Stimulated activated CD4-positive, alpha-beta T cell treated with anti-CD3 and anti-CD28 coated beads, Interleukin-1b, Interleukin-23, amount 100 ng/mL, for 24 hours (primary cell): ENCODE results near the gene SYS1.

Source experiments
- DNase-seq, 4 experiments: peaks; one replicate each; pipeline ENCODE4 v3.0.0-alpha.2; 2020; ENCODE audit warnings: low read depth in 4 of 4, low spot score in 1 of 4

SYS1 gene

DNA sequence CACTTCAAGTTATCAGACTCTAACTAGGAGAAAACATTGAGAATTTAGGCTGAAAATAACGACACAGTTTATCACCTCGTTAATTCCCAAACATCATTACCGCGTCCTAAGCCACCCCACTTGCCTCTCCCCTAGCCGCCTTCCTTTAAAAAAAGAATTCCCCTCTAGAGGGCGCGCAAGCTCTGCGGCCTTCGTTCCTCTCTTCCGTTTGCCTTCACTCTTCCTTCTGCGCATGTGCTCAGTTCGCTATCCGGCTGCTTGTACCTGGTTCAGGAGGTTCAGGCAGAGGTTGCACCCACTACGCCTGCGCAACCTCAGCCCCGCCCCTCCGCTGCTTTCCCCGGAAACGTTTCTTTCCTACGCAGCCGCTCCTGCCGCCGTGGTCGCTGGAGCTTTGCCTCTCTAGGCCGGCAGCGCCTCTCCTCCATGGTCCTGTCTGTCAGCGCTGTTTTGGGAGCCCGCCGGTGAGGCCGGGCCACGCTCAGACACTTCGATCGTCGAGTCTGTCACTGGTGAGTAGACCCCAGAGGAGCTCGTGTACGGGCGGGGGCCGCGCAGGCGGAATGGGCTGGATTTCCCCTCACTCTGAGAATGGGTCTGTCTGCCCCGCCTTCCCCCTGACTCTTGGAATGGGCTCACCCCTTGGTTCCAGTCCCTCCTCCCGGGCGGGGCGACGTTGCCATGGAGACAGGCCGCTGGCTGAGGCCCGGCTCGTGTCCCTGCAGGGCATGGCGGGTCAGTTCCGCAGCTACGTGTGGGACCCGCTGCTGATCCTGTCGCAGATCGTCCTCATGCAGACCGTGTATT, at the start of gene SYS1:
SYS1 (plus strand) TSS at position 353 of the 807 bp plus-strand sequence; CDS start at position 729, 376 bp downstream.
- peak; percentile 93 to 99 (median 98) for DNase-seq

DNA sequence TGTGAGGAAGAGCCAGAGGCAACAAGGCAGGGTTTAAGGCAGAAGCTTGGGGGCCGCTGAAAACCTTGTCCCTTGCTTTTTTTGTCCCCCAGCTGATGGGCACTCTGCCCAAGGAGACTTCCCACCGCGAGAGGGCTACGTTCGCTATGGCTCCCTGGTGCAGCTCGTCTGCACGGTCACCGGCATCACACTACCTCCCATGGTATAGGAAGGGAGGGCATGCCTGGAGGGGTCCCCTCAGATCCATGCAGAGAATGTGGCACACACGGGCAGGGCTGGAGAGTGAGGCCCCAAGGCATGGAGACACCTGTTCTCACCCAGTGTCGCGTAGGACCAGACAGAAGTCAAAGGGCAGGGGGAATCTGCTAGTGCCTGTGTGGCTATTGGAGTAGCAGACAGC, 49.0 kb upstream of the SYS1 start:
- no peak for DNase-seq

DNA sequence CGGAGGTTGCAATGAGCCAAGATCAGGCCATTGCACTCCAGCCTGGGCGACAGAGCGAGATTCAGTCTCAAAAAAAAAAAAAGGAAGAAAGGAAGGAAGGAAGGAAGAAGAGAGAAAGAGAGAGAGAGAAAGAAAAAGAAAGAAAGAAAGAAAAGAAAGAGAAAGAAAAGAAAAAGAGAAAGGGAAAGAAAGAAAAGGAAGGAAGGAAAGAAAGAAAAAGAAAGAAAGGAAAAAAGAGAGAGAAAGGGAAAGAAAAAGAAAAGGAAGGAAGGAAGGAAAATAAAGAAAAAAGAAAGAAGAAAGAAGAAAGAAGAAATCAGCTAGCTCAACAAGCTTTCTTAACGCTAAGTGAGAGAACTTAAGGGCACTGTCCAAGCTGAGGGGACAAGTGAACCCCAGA, 47.3 kb upstream of the SYS1 start:
- DNase-seq, result no peak

GRCh38 chr20:45316150-45317080, 46.5 kb upstream of the SYS1 start:
- no peak for DNase-seq

GRCh38 chr20:45317826-45318225, 45.1 kb upstream of the SYS1 start:
- DNase-seq, result no peak

GRCh38 chr20:45318386-45318939, 44.5 kb upstream of the SYS1 start:
- no peak for DNase-seq

DNA sequence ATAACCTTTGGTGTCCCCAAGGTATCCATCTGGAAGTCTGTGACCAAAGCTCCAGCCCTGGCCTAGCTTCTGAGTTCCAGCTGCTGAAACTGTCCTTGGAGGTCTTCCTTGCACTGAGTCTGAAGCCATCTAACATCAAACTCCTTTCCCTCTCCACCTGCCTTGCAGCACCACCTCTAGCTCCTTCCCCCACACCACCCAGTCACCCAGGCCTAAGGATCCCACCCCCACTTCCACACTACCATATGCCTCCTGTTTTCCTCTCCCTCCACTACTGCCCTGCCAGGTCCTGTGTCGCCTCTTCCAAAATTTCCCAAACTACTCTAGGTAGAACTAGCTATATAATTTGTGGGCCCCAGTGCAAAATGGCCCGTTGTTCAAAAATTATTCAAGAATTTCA, 44.0 kb upstream of the SYS1 start:
- DNase-seq, result no peak

- DNase-seq, result no peak
Measured at GRCh38 chr20:45320948-45321595, 41.9 kb upstream of the SYS1 start.

- DNase-seq, result no peak
Measured at GRCh38 chr20:45322952-45323383, 40.0 kb upstream of the SYS1 start.

- no peak for DNase-seq
Measured at GRCh38 chr20:45323731-45324130, 39.2 kb upstream of the SYS1 start.

- DNase-seq, result no peak
Measured at GRCh38 chr20:45325371-45325770, 37.6 kb upstream of the SYS1 start.

DNA sequence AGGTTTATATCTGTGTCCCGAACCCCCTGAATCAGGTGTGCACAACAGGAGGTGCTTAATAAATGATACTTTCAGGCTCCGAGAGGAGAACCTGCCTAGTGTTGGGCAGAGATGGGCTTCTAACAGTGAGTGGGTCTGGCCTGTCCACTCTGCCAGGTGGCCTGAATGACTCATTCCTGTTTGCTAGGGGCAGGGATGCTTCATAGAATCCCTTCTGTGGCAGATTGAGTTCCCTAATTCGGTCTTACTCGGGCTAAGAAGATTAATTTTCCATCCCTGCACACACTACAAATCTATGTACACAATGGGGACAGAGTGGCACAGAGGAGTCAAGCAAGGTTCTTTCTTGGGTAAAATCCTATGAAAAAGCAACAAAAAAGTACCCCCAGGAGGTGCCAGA, 34.5 kb upstream of the SYS1 start:
- no peak for DNase-seq

GRCh38 chr20:45329497-45330319, 33.2 kb upstream of the SYS1 start:
- no peak for DNase-seq

DNA sequence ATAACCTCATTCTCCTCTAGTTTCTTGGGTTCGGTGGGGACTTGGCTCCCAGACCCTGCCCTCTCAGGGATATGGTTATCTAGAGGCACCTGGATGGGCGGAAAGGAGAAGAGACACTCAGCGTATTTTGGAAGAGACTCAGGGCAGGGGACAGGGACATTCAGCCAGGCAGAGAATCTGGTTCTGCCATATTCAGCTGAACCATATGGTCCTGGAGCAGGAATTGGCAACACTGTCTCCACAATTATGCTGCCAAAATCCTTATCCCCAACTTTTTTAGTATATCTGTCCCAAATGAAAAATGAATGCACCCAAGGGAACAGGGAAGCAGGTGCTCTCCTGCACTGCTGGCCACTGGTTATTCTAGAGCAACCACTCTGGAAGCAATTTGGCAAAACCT, 32.5 kb upstream of the SYS1 start:
- no peak for DNase-seq

- DNase-seq, result no peak
Measured at GRCh38 chr20:45336530-45337366, 26.2 kb upstream of the SYS1 start.

DNA sequence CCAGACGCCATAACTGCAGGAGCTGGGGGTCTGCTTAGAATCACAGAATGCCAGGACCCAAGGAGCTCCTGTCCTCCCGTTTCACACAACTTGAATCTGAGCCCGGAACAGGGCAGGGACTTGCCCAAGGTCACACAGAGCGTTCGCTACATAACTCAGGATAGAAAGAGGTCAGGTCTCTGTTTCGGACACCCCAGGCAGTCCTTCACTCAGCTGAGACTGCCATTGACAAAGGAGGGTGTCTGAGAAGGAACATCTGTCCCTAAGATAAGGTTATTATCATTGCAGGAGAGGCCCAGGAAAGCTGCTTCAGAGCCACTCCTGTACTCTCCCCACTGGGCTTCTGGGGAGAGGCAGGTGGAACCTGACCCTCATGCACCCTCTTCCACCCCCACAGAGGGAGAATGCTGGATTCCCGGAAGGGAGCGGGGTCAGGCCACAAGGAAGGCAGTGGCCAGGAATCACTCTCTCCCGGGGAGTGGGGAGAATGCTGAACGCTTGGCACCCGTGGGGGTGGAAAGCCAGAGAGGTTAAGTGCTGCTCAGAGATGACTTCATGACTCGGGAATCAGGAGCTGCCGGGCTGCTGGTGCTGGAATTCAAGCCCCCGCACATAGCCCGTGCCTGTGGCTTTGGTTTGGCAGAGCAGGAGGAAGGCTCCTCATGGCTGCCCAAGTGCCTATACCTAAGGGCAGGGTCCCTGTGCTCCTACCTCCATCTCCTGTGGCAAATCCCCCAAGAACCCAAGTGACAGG, 25.4 kb upstream of the SYS1 start:
- no peak for DNase-seq

GRCh38 chr20:45338121-45339030, 24.6 kb upstream of the SYS1 start:
- no peak for DNase-seq

- no peak for DNase-seq
Measured at GRCh38 chr20:45339084-45339483, 23.9 kb upstream of the SYS1 start.
